GM12892 (cell line): Measurements from ENCODE around the gene CDC7.

Experiments used
- POLR2A ChIP-seq: IDR thresholded peaks from 2 replicates; pipeline ENCODE4 v1.6.1; 2011; ENCODE audit warnings: low read depth, low read length, control low read depth
- POLR2AphosphoS5 ChIP-seq: IDR thresholded peaks from 2 replicates; pipeline ENCODE4 v1.6.1; 2011; ENCODE audit warnings: low read depth, low read length, control low read depth
- TAF1 ChIP-seq: IDR thresholded peaks from 2 replicates; pipeline ENCODE4 v1.6.1; 2011; ENCODE audit warnings: low read depth, mild to moderate bottlenecking, control low read depth, low read length, borderline replicate concordance

- TF ChIP-seq POLR2A, result no peak
- no peak for TF ChIP-seq POLR2AphosphoS5
- no peak for TF ChIP-seq TAF1
These were observed 24.0 kb upstream of the CDC7 start for GRCh38 chr1:91476533-91477217.
